Brain microvascular endothelial cell (primary cell): ENCODE measurements around the gene USP36.

ENCODE experiments used
- DNase-seq: peaks from one replicate; pipeline ENCODE4 v3.0.0-alpha.2; 2020
- H3K27ac ChIP-seq: fragments of 250-450 bp; sonication (Bioruptor Pico); 2 replicates; pipeline ENCODE4 v1.5.1; 2020; ENCODE audit warnings: mild to moderate bottlenecking, moderate library complexity
- H3K27me3 ChIP-seq: fragments of 250-450 bp; sonication (Bioruptor Pico); replicated peaks from 2 replicates; pipeline ENCODE4 v1.5.1; 2020; ENCODE audit warnings: mild to moderate bottlenecking
- H3K36me3 ChIP-seq: fragments of 250-450 bp; sonication (Bioruptor Pico); replicated peaks from 2 replicates; pipeline ENCODE4 v1.5.1; 2020; ENCODE audit warnings: mild to moderate bottlenecking
- H3K4me3 ChIP-seq: 2 replicates; pipeline ENCODE4 v1.5.1; 2011; ENCODE audit warnings: low read depth, mild to moderate bottlenecking, control low read depth, low read length, moderate library complexity
- in situ Hi-C: cut with HindIII; loops from 2 replicates; pipeline ENCODE4 v1.10.0; 2017; ENCODE audit warnings: low sequenced_read_pairs, low pct_ligation_motif_present
- TF ChIP-seq, protein P1 (sequence below): IDR thresholded peaks from 2 replicates; pipeline ENCODE4 v1.5.1; 2011; ENCODE audit warnings: low read depth, mild to moderate bottlenecking, moderate library complexity, low read length, control low read depth, inconsistent platforms; ENCODE audit errors: missing control alignments

The USP36 gene

DNA sequence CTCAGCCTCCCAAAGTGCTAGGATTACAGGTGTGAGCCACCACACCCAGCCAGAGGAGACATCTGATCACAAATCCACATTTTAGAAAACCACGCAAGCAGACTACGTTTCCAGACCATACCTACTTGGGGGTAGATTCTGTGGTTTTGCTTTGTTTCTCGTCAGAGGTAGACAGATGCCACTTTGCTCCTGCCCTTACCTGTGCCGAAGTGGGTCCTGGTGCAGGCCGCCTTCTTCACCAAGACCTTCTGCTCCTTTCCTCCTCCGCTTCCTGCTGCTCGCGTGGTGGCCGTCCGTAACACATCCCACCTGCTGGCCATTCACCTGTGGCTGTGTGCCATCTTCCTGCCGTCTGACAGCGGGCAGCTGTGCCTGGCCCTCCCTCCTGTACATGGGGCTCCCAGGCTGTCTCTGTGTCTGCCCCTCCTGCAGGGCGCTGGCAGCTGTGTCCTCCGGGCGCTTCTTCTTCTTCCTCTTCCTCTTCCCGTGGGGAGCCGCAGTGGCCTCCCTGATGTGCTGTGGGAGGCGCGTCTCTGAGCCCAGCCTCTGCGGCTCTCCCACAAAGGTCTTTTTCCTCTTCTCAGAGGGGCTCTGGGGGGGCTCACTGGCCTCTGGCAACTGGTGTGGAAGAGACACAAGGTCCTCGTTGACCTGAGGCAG lies 37.3 kb downstream of the USP36 start:
- H3K27ac ChIP-seq, result no peak overlapping the region
- DNase-seq, result no peak
- in situ Hi-C loops, result no loop called here
- H3K36me3 ChIP-seq, result peaks cover 57% of the 10 kb centered on the region
- TF ChIP-seq, protein P1, sequence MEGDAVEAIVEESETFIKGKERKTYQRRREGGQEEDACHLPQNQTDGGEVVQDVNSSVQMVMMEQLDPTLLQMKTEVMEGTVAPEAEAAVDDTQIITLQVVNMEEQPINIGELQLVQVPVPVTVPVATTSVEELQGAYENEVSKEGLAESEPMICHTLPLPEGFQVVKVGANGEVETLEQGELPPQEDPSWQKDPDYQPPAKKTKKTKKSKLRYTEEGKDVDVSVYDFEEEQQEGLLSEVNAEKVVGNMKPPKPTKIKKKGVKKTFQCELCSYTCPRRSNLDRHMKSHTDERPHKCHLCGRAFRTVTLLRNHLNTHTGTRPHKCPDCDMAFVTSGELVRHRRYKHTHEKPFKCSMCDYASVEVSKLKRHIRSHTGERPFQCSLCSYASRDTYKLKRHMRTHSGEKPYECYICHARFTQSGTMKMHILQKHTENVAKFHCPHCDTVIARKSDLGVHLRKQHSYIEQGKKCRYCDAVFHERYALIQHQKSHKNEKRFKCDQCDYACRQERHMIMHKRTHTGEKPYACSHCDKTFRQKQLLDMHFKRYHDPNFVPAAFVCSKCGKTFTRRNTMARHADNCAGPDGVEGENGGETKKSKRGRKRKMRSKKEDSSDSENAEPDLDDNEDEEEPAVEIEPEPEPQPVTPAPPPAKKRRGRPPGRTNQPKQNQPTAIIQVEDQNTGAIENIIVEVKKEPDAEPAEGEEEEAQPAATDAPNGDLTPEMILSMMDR, result no peak
- no peaks in the 10 kb centered on the region for H3K27me3 ChIP-seq
- H3K4me3 ChIP-seq, result no peak overlapping the region

DNA sequence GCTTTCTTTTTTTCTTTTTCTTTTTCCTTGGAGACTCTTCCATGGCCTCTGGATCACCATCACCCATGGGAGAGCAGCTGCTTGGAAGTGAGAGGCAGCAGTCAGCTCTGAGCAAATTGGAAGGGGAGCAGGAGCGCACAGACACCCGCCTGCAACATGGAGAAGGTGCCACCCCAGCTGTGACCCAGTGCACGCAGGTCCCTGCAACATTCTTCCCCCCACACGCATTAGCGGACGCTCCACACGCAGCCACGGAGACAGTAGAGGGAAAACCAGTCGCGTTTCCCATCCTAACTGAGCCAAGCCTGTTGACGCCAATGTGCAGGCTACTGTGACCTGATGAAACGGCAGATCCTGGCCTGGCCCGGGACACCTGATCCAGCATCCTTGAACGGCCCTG lies 38.2 kb downstream of the USP36 start:
- Histone ChIP-seq H3K27me3 (no peaks in the 10 kb centered on the region), H3K4me3 (no peak overlapping the region), H3K36me3 (peaks cover 59% of the 10 kb centered on the region), H3K27ac (no peak overlapping the region)
- no peak for DNase-seq
- TF ChIP-seq, protein P1, result no peak
- in situ Hi-C loops, result no loop called here

DNA sequence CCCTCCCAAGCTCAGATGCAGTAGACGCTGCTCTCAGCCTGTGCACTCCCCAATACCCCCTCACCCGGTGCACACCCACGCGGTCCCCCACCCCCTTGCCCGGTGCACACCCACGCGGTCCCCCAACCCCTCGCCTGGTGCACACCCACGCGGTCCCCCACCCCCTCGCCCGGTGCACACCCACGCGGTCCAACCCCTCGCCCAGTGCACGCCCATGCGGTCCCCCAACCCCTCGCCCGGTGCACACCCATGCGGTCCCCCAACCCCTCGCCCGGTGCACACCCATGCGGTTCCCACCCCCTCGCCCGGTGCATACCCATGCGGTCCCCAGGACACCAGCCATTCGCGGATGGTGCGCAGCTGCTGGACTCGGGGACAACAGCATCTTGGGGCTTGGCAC lies 38.6 kb downstream of the USP36 start:
- H3K27me3 ChIP-seq, result no peaks in the 10 kb centered on the region
- DNase-seq, result no peak
- H3K27ac ChIP-seq, result no peak overlapping the region
- TF ChIP-seq, protein P1, result no peak
- in situ Hi-C loops, result no loop called here
- H3K36me3 ChIP-seq, result peaks cover 59% of the 10 kb centered on the region
- H3K4me3 ChIP-seq, result no peak overlapping the region

DNA sequence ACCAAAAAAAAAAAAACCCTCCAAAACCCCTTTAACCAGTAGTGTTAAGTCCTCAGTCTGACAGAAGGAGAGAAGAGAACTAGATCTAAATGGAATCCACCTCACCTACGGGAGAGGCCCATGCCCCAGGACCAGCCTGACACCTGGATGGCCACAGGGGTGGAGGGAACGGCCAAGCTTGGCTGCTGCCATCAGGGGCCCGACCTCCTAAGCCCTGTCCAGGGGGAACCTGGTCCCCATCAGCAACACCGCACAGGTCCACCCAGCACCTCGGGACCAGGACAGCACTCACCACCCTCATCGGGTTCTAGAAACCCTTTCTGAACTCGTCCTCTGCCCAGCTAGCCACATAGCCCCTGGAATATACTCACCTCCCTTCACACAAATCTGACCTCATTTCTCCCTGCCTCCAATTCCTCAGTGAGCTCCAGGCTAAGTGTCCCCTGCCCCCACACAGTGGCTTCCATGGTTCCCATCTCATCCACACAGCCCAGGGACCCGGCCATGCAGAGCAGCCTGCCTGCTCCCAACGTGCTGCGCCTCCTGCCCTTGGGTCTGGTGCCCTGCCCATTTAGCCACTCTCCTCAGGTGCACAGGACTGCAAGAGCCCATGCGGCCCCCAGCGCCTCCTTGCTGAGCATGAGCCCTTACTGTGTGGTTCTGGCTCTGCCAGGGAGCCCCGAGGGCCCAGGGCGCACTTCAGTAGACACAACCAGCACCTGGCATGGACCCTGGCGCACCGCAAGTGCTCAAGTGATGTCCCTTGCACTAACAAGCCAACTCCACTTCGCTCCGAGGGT lies 40.3 kb downstream of the USP36 start:
- no peak overlapping the region for H3K27ac ChIP-seq
- in situ Hi-C loops, result no loop called here
- TF ChIP-seq, protein P1, result no peak
- no peaks in the 10 kb centered on the region for H3K27me3 ChIP-seq
- H3K4me3 ChIP-seq, result no peak overlapping the region
- H3K36me3 ChIP-seq, result peaks cover 60% of the 10 kb centered on the region
- no peak for DNase-seq

DNA sequence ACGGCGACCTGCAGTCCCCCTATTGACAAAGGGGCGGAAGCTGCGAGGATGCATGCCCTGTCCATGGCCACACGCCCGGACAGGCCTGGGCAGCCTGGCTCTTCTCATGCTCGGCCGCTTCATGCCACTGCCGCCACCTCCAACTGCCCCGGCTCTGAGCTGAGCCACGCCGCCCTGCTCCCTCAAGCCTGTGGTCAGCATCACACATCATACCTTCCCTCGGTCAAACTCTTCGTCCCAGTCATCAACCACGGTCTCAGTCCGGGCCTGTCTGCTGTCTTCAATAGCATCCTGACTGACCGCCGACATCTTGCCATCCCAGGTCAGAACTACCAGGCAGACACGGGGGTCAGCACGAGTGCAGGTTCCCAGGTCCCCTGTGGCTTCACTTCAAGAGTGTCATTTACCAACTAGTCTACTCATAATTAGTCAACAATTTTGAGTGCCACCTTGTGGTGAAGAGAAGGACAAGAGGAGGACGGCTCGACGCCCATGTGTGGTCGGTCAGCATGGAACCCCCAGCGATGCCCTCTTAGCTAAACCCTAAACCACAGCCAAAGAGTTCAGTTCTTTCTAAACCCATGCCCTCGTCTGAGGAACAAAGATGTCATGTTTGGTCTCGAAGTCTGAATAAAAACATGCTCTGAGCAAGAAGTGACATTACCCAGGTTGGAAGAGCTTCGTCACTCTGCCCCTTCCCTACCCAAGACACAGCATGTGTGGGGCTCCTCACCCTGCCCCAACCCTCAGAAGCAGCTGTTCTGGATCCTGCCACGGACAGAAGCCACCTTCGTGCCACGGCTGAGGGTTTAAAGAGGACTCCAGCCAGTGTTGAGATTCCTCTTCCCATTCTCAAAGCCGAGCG lies 41.7 kb downstream of the USP36 start:
- in situ Hi-C loops, result no loop called here
- TF ChIP-seq, protein P1, result peak; percentile 55
- Histone ChIP-seq H3K27ac (no peak overlapping the region), H3K36me3 (peaks cover 64% of the 10 kb centered on the region), H3K27me3 (no peaks in the 10 kb centered on the region), H3K4me3 (no peak overlapping the region)
- no peak for DNase-seq
